K562 (cell line): Measurements from ENCODE around the gene ADK. TPM values are rescaled to one million over a fixed set of nuclear protein-coding genes. Genes with fewer than 3 reads are reported as not detected.

ENCODE experiments used
- ADNP ChIP-seq: fragments of 200-800 bp; sonication (Bioruptor generic); IDR thresholded peaks from 2 replicates; pipeline ENCODE4 v1.6.1; 2016; ENCODE audit warnings: missing genetic modification characterization, missing compliant biosample characterization
- CEBPG ChIP-seq, 3 experiments: fragments of 200-800 bp in 1 of 3; sonication (Bioruptor generic) in 1 of 3; sonication (generic) in 1 of 3; formaldehyde crosslinking in 1 of 3; IDR thresholded peaks in 2 of 3; conservative IDR thresholded peaks in 1 of 3; 2 replicates each; pipeline versions ENCODE4 v1.6.1 to v1.8.0; 2016 to 2022; ENCODE audit warnings: missing compliant biosample characterization in 2 of 3, missing genetic modification characterization in 2 of 3, mild to moderate bottlenecking in 1 of 3, missing genetic modification reagents in 1 of 3
- CTCFL ChIP-seq: IDR thresholded peaks from 2 replicates; pipeline ENCODE4 v1.6.1; 2011; ENCODE audit warnings: borderline replicate concordance, low read depth, mild to moderate bottlenecking, moderate library complexity, low read length; ENCODE audit not compliant: insufficient read depth, poor library complexity, severe bottlenecking
- ELF2 ChIP-seq: fragments of 250-450 bp; sonication (Bioruptor Pico); IDR thresholded peaks from 2 replicates; pipeline ENCODE4 v1.5.0; 2021; ENCODE audit warnings: mild to moderate bottlenecking
- GABPB1 ChIP-seq: sonication (generic); formaldehyde crosslinking; IDR thresholded peaks from 2 replicates; pipeline ENCODE4 v1.8.0; 2022; ENCODE audit warnings: mild to moderate bottlenecking, missing genetic modification reagents
- HINFP ChIP-seq: fragments of 450-650 bp; conservative IDR thresholded peaks from 2 replicates; pipeline ENCODE4 v1.6.1; 2016; ENCODE audit warnings: missing genetic modification characterization, low read depth, mild to moderate bottlenecking, control low read depth, missing compliant biosample characterization
- HSF4 ChIP-seq: fragments of 250-450 bp; sonication (Bioruptor Pico); IDR thresholded peaks from 2 replicates; pipeline ENCODE4 v2.1.2; 2022; ENCODE audit warnings: mild to moderate bottlenecking, moderate library complexity, borderline replicate concordance
- KAT8 ChIP-seq: fragments of 450-650 bp; IDR thresholded peaks from 2 replicates; pipeline ENCODE4 v1.6.1; 2016; ENCODE audit warnings: low read depth, mild to moderate bottlenecking
- KLF16 ChIP-seq: IDR thresholded peaks from 2 replicates; pipeline ENCODE4 v1.6.1; 2016; ENCODE audit warnings: antibody characterized with exemption
- MLLT1 ChIP-seq, 2 experiments: fragments of 450-650 bp; IDR thresholded peaks; 2 replicates each; pipeline ENCODE4 v1.6.1; 2016
- POLR3G ChIP-seq: IDR thresholded peaks from 2 replicates; pipeline ENCODE4 v1.6.1; 2011; ENCODE audit not compliant: insufficient read length, insufficient replicate concordance; ENCODE audit errors: extremely low read depth
- RHOXF2B ChIP-seq: fragments of 250-450 bp; sonication (Bioruptor Pico); conservative IDR thresholded peaks from 2 replicates; pipeline ENCODE4 v1.5.1; 2021
- SP2 ChIP-seq: IDR thresholded peaks from 2 replicates; pipeline ENCODE4 v1.6.1; 2011; ENCODE audit warnings: mild to moderate bottlenecking, low read depth, low read length, moderate library complexity; ENCODE audit not compliant: poor library complexity, severe bottlenecking; ENCODE audit errors: extremely low read depth
- SPI1 ChIP-seq: IDR thresholded peaks from 2 replicates; pipeline ENCODE4 v1.6.1; 2011; ENCODE audit warnings: low read depth, low read length, control low read depth, borderline replicate concordance
- SRSF9 ChIP-seq: fragments of 200-400 bp; formaldehyde crosslinking; IDR thresholded peaks from 2 replicates; pipeline ENCODE4 v1.6.1; 2017; ENCODE audit warnings: low read depth, low read length, borderline replicate concordance
- ZBTB11 ChIP-seq, 3 experiments: fragments of 200-800 bp in 1 of 3; fragments of 250-450 bp in 1 of 3; fragments of 450-650 bp in 1 of 3; sonication (Bioruptor Pico) in 1 of 3; sonication (Bioruptor generic) in 1 of 3; formaldehyde crosslinking in 1 of 3; IDR thresholded peaks; 2 replicates each; pipeline versions ENCODE4 v1.6.1 to v1.8.0; 2016 to 2022; ENCODE audit warnings: mild to moderate bottlenecking in 2 of 3, missing genetic modification characterization in 2 of 3, missing compliant biosample characterization in 1 of 3, moderate library complexity in 1 of 3
- ZNF707 ChIP-seq: fragments of 250-450 bp; sonication (Bioruptor Pico); conservative IDR thresholded peaks from 2 replicates; pipeline ENCODE4 v1.8.0; 2022; ENCODE audit warnings: inconsistent platforms, mild to moderate bottlenecking, moderate library complexity
- ZNF830 ChIP-seq: fragments of 250-450 bp; sonication (Bioruptor Pico); IDR thresholded peaks from 2 replicates; pipeline ENCODE4 v1.5.0; 2021; ENCODE audit warnings: mild to moderate bottlenecking
- polyA plus RNA-seq, 8 experiments: library from polyadenylated mRNA; depleted of rRNA in 4 of 8; stranded (reverse) in 5 of 8; unstranded in 3 of 8; fragments of >200 nt; fragmentation: Nextera tagmentation in 2 of 8; fragmentation: Illumina TruSeq in 1 of 8; extraction: Ambion mirVana in 2 of 8; extraction: Trizol in 1 of 8; gene quantifications; 2 replicates each; pipeline versions ENCODE4 v1.2.1 to v1.2.3, GENCODE V29; 2011 to 2014; ENCODE audit warnings: inconsistent platforms in 1 of 8, missing spikeins in 1 of 8
- total RNA-seq, 7 experiments: library from RNA; depleted of rRNA in 6 of 7; stranded (reverse); fragments of >200 nt in 6 of 7; fragmentation: Illumina TruSeq in 2 of 7; extraction: Trizol in 2 of 7; gene quantifications; 2 replicates each; pipeline versions ENCODE4 v1.2.1 to v1.2.3, GENCODE V29; 2011 to 2021; ENCODE audit warnings: low replicate concordance in 1 of 7

Gene ADK
- total and polyA plus RNA-seq, 9 of the 15 experiments (the other 6 are each of a cell fraction or from before 2014, with no cell fraction given), result 54.2 to 97.8 (median 73.6) TPM

- TF ChIP-seq KAT8 (no peak), CEBPG (CRISPR knock-in tag; IDR thresholded peaks at IDR 0.05) (no peak), CEBPG (tag; conservative IDR thresholded peaks at IDR 0.05 in 1 of 2, IDR thresholded peaks at IDR 0.05 in 1 of 2) (peak in 1 of 2 experiments; percentile 66; a peak in 1 of 4 replicates), ELF2 (no peak), KLF16 (no peak), ZNF707 (CRISPR knock-in tag) (no peak), MLLT1 (IDR thresholded peaks at IDR 0.05) (peak in 1 of 2 experiments; percentile 45; a peak in 1 of 4 replicates), GABPB1 (no peak), SPI1 (no peak), POLR3G (no peak), ZBTB11 (CRISPR knock-in tag; IDR thresholded peaks at IDR 0.05) (no peak), ZNF830 (CRISPR knock-in tag) (no peak), ADNP (no peak), CTCFL (no peak), RHOXF2B (CRISPR knock-in tag) (no peak), SP2 (no peak), SRSF9 (no peak), HSF4 (no peak), HINFP (tag) (no peak)
Observed at GRCh38 chr10:74223755-74224529, 72.9 kb downstream of the ADK start (continued).
